ENCODE data around the gene PTX3.

Gene PTX3

GRCh38 chr3:157479464-157480243, 43.0 kb downstream of the PTX3 start:
- no peak for DNase-seq

GRCh38 chr3:157487339-157487738, 50.7 kb downstream of the PTX3 start:
- DNase-seq = no peak

GRCh38 chr3:157488144-157488543, 51.5 kb downstream of the PTX3 start:
- DNase-seq = no peak

DNA sequence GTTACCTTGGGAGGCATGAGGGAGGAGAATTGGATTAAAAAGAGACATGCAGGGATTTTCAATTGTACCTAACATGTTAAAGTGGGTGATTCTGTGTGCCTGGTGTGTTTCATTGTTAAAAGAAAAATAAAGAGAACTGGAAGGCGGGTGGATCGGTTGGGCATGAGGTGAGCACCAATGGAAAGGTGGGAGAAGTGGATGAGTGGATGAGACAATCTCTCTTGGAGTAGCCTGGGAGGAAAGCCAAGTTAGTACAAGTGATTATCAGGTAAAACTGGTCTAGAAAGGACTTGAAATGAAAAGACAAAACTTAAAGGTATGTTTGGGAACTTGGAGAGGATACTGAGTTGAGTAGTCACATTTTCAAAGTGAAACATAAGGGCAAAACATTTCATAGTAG, 54.5 kb downstream of the PTX3 start:
- DNase-seq = no peak

All from Kasumi-1 (cell line).